HEK293 (cell line): Measurements from ENCODE around the gene SYNE2.

ENCODE experiments used
- CTCF ChIA-PET: fragments of 350-600 bp; formaldehyde crosslinking; extraction: SDS; loops from one replicate; lab custom pipeline; 2021; ENCODE audit warnings: antibody characterized with exemption; lab: Yijun Ruan, JAX
- POLR2A ChIA-PET: fragments of 300-600 bp; formaldehyde crosslinking; extraction: SDS; loops from one replicate; lab custom pipeline; 2020; ENCODE audit warnings: antibody characterized with exemption, inconsistent platforms; lab: Yijun Ruan, JAX
- H3K27ac ChIP-seq: fragments of 200-500 bp; sonication (Bioruptor generic); 2 replicates; pipeline ENCODE4 v1.5.1; 2014; ENCODE audit warnings: low read depth, low read length, control low read depth, inconsistent platforms; ENCODE audit errors: extremely low read depth
- H3K36me3 ChIP-seq, 2 experiments: fragments of 200-500 bp in 1 of 2; sonication (Bioruptor generic) in 1 of 2; 1 replicate in 1 of 2; 2 replicates in 1 of 2; pipeline ENCODE4 v1.5.1; 2014 to 2017; ENCODE audit warnings: inconsistent platforms in 2 of 2, low read length in 2 of 2; ENCODE audit not compliant: control insufficient read depth in 2 of 2, insufficient read depth in 1 of 2
- H3K4me1 ChIP-seq: fragments of 200-500 bp; sonication (Bioruptor generic); 2 replicates; pipeline ENCODE4 v1.5.1; 2014; ENCODE audit warnings: mild to moderate bottlenecking, low read length, inconsistent platforms; ENCODE audit not compliant: control insufficient read depth, insufficient read depth
- H3K4me3 ChIP-seq: 2 replicates; pipeline ENCODE4 v1.5.1; 2011; ENCODE audit warnings: low read depth, mild to moderate bottlenecking, control low read depth, low read length, moderate library complexity
- H3K9me3 ChIP-seq: fragments of 200-500 bp; sonication (Bioruptor generic); 2 replicates; pipeline ENCODE4 v1.5.1; 2014; ENCODE audit warnings: low read depth, low read length, inconsistent platforms; ENCODE audit not compliant: control insufficient read depth, insufficient read depth
- KLF1 ChIP-seq: fragments of 450-650 bp; formaldehyde crosslinking; IDR thresholded peaks from 2 replicates; pipeline ENCODE4 v1.5.1; 2016; ENCODE audit warnings: missing biosample characterization, missing genetic modification characterization
- KLF10 ChIP-seq: fragments of 450-650 bp; IDR thresholded peaks from 2 replicates; pipeline ENCODE4 v1.5.1; 2018; ENCODE audit warnings: missing biosample characterization, mild to moderate bottlenecking, missing genetic modification characterization
- OSR2 ChIP-seq: fragments of 450-650 bp; formaldehyde crosslinking; IDR thresholded peaks from 2 replicates; pipeline ENCODE4 v1.5.1; 2016; ENCODE audit warnings: missing biosample characterization, missing genetic modification characterization
- PRDM10 ChIP-seq: fragments of 450-650 bp; formaldehyde crosslinking; IDR thresholded peaks from 2 replicates; pipeline ENCODE4 v1.5.1; 2016; ENCODE audit warnings: missing biosample characterization, missing genetic modification characterization
- SCRT2 ChIP-seq: fragments of 450-650 bp; formaldehyde crosslinking; IDR thresholded peaks from 2 replicates; pipeline ENCODE4 v1.5.1; 2016; ENCODE audit warnings: missing biosample characterization, missing genetic modification characterization
- SETDB1 ChIP-seq: IDR thresholded peaks from one replicate; pipeline ENCODE4 v1.6.1; 2017; ENCODE audit warnings: mild to moderate bottlenecking, low read length, moderate library complexity, mixed read lengths; ENCODE audit not compliant: insufficient read length
- ZBTB11 ChIP-seq: fragments of 450-650 bp; formaldehyde crosslinking; conservative IDR thresholded peaks from 2 replicates; pipeline ENCODE4 v1.5.1; 2016; ENCODE audit warnings: low read depth, missing biosample characterization, missing genetic modification characterization
- ZBTB21 ChIP-seq: fragments of 450-650 bp; formaldehyde crosslinking; IDR thresholded peaks from 2 replicates; pipeline ENCODE4 v1.5.1; 2017; ENCODE audit warnings: missing biosample characterization, missing genetic modification characterization
- ZFP37 ChIP-seq: fragments of 450-650 bp; formaldehyde crosslinking; IDR thresholded peaks from 2 replicates; pipeline ENCODE4 v1.5.1; 2016; ENCODE audit warnings: missing biosample characterization, missing genetic modification characterization
- ZFP69B ChIP-seq: fragments of 450-650 bp; formaldehyde crosslinking; IDR thresholded peaks from 2 replicates; pipeline ENCODE4 v1.5.1; 2016; ENCODE audit warnings: missing biosample characterization, missing genetic modification characterization
- ZNF513 ChIP-seq: fragments of 450-650 bp; IDR thresholded peaks from 2 replicates; pipeline ENCODE4 v1.5.1; 2018; ENCODE audit warnings: missing biosample characterization, missing genetic modification characterization
- ZNF549 ChIP-seq: fragments of 450-650 bp; IDR thresholded peaks from 2 replicates; pipeline ENCODE4 v1.5.1; 2018; ENCODE audit warnings: missing biosample characterization, missing genetic modification characterization, mild to moderate bottlenecking, inconsistent platforms, moderate library complexity
- ZNF558 ChIP-seq: fragments of 450-650 bp; formaldehyde crosslinking; IDR thresholded peaks from 2 replicates; pipeline ENCODE4 v1.5.1; 2016; ENCODE audit warnings: missing biosample characterization, missing genetic modification characterization
- ZNF664 ChIP-seq: fragments of 450-650 bp; formaldehyde crosslinking; IDR thresholded peaks from 2 replicates; pipeline ENCODE4 v1.5.1; 2016; ENCODE audit warnings: missing biosample characterization, missing genetic modification characterization
- ZNF670 ChIP-seq: fragments of 450-650 bp; formaldehyde crosslinking; IDR thresholded peaks from 2 replicates; pipeline ENCODE4 v1.5.1; 2016; ENCODE audit warnings: missing biosample characterization, missing genetic modification characterization, low read depth
- ZNF704 ChIP-seq: fragments of 450-650 bp; formaldehyde crosslinking; IDR thresholded peaks from 2 replicates; pipeline ENCODE4 v1.5.1; 2016; ENCODE audit warnings: missing biosample characterization, missing genetic modification characterization
- ZNF747 ChIP-seq: fragments of 450-650 bp; formaldehyde crosslinking; IDR thresholded peaks from 2 replicates; pipeline ENCODE4 v1.5.1; 2016; ENCODE audit warnings: missing biosample characterization, missing genetic modification characterization

SYNE2 gene

GRCh38 chr14:63988579-63988978 is 135.8 kb downstream of the SYNE2 start:
- no peak for TF ChIP-seq SETDB1
- no peak for TF ChIP-seq ZNF704 (tag by site-specific recombination)
- TF ChIP-seq ZFP69B, result no peak
- TF ChIP-seq ZBTB11 (tag by site-specific recombination), result no peak
- TF ChIP-seq ZNF558 (tag by site-specific recombination), result no peak
- TF ChIP-seq ZNF670 (tag by site-specific recombination), result no peak
- TF ChIP-seq PRDM10 (tag by site-specific recombination), result no peak
- no peak for TF ChIP-seq ZNF513 (tag by site-specific recombination)
- TF ChIP-seq, all 188 proteins: peak for 0
- Histone ChIP-seq H3K4me3 (no peak overlapping the region), H3K9me3 (no peaks in the 10 kb centered on the region), H3K36me3 (peaks cover 12 to 24% of the 10 kb centered on the region in 2 experiments), H3K27ac (no peak overlapping the region), H3K4me1 (no peaks in the 10 kb centered on the region)
- POLR2A ChIA-PET, result no interaction called here
- CTCF ChIA-PET, result no interaction called here

- ChIA-PET POLR2A (no interaction called here), CTCF (no interaction called here)
- no peak for TF ChIP-seq OSR2 (tag by site-specific recombination)
- TF ChIP-seq ZNF549 (tag by site-specific recombination), result no peak
- no peak for TF ChIP-seq ZNF664 (tag by site-specific recombination)
- no peak for TF ChIP-seq KLF1 (tag by site-specific recombination)
- TF ChIP-seq ZNF747 (tag by site-specific recombination), result no peak
- TF ChIP-seq KLF10 (tag by site-specific recombination), result no peak
- no peak for TF ChIP-seq ZFP37 (tag by site-specific recombination)
- TF ChIP-seq ZBTB21 (tag by site-specific recombination), result no peak
- TF ChIP-seq SCRT2, result no peak
- Histone ChIP-seq H3K4me3 (no peak overlapping the region), H3K9me3 (no peaks in the 10 kb centered on the region), H3K27ac (no peak overlapping the region), H3K36me3 (peaks cover 12 to 35% of the 10 kb centered on the region in 2 experiments), H3K4me1 (no peaks in the 10 kb centered on the region)
Measured at GRCh38 chr14:63991833-63992232, 139.0 kb downstream of the SYNE2 start.
